Subcutaneous abdominal adipose tissue (tissue), 5 donors: Measurements from ENCODE around the gene TOM1.

Source experiments
- H3K27ac ChIP-seq: one replicate; pipeline ENCODE4 v1.7.0; 2013; ENCODE audit warnings: low read depth, mild to moderate bottlenecking, inconsistent platforms, low read length, moderate library complexity
- H3K27me3 ChIP-seq, 5 donors: one replicate each; pipeline ENCODE4 v1.7.0; 2013; ENCODE audit warnings: low read length in 5 of 5, inconsistent platforms in 1 of 5; ENCODE audit not compliant: control insufficient read depth in 5 of 5, insufficient read depth in 4 of 5
- H3K36me3 ChIP-seq, 5 donors: one replicate each; pipeline ENCODE4 v1.7.0; 2013; ENCODE audit warnings: low read length in 5 of 5; ENCODE audit not compliant: control insufficient read depth in 5 of 5, insufficient read depth in 5 of 5
- H3K4me1 ChIP-seq, 5 donors: one replicate each; pipeline ENCODE4 v1.7.0; 2013; ENCODE audit warnings: low read length in 5 of 5, mild to moderate bottlenecking in 3 of 5, moderate library complexity in 1 of 5; ENCODE audit not compliant: control insufficient read depth in 5 of 5, insufficient read depth in 5 of 5
- H3K4me3 ChIP-seq, 5 donors: one replicate each; pipeline ENCODE4 v1.7.0; 2013; ENCODE audit warnings: low read length in 5 of 5, low read depth in 1 of 5
- H3K9ac ChIP-seq, 5 donors: one replicate each; pipeline ENCODE4 v1.7.0; 2013; ENCODE audit warnings: low read length in 5 of 5, mild to moderate bottlenecking in 4 of 5, moderate library complexity in 3 of 5
- H3K9me3 ChIP-seq, 5 donors: one replicate each; pipeline ENCODE4 v1.7.0; 2013; ENCODE audit warnings: low read length in 5 of 5; ENCODE audit not compliant: control insufficient read depth in 5 of 5
- donor health status: healthy.
- donor health status: healthy.
- donor health status: healthy.
- donor health status: healthy.
- donor health status: healthy.

TOM1 gene

GRCh38 chr22:35314161-35314942, 14.7 kb downstream of the TOM1 start:
- peaks cover 0 to 45% (median 24%) of the 10 kb centered on the region in 5 donors for H3K36me3 ChIP-seq
- H3K4me1 ChIP-seq: peaks cover 6 to 50% (median 40%) of the 10 kb centered on the region in 5 donors
- peak overlapping the region; percentile 37 for H3K27ac ChIP-seq
- H3K27me3 ChIP-seq: no peaks in the 10 kb centered on the region
- H3K9ac ChIP-seq: no peak overlapping the region
- H3K9me3 ChIP-seq: no peaks in the 10 kb centered on the region
- H3K4me3 ChIP-seq: no peak overlapping the region

DNA sequence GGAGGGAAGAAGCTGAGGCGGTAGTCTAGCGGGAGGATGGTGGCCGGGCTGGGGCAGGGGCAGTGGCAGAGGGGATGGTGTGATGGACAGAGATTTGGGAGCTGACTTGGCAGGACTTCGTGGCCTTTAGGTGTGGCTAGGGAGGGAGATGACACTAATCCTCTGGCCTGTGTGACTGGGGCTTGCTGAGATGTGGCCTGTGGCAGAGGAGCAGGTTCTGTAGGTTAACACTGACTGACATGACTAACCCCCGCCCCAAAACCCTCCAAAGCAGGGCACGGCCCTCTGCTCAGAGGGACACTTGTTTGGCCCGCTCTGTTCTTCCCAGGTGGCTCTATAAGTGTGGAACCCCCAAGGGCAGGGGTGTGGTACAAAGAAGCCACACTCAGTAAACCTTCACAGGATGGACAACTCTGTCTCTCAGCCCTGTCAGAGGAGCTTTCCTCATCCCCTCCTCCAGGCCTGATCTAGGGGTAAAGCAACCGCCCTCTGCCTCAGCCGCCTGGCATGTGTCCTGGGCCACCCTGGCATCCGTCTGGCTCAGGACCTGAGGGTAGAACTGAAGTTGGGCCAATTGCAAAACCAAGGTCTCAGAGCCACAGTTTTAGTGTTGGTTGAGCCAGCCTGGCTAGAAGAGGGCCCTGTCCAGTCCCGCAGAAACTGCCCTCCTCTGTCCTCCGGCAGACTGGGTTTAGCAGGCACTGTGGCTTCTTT, 15.6 kb downstream of the TOM1 start:
- no peaks in the 10 kb centered on the region for H3K27me3 ChIP-seq
- H3K4me1 ChIP-seq: peaks cover 6 to 50% (median 40%) of the 10 kb centered on the region in 5 donors
- H3K27ac ChIP-seq: peak overlapping the region; percentile 24
- H3K4me3 ChIP-seq: peak overlapping the region in 1 of 5 donors; percentile 12
- no peak overlapping the region for H3K9ac ChIP-seq
- H3K9me3 ChIP-seq: no peaks in the 10 kb centered on the region
- peaks cover 0 to 47% (median 33%) of the 10 kb centered on the region in 5 donors for H3K36me3 ChIP-seq

DNA sequence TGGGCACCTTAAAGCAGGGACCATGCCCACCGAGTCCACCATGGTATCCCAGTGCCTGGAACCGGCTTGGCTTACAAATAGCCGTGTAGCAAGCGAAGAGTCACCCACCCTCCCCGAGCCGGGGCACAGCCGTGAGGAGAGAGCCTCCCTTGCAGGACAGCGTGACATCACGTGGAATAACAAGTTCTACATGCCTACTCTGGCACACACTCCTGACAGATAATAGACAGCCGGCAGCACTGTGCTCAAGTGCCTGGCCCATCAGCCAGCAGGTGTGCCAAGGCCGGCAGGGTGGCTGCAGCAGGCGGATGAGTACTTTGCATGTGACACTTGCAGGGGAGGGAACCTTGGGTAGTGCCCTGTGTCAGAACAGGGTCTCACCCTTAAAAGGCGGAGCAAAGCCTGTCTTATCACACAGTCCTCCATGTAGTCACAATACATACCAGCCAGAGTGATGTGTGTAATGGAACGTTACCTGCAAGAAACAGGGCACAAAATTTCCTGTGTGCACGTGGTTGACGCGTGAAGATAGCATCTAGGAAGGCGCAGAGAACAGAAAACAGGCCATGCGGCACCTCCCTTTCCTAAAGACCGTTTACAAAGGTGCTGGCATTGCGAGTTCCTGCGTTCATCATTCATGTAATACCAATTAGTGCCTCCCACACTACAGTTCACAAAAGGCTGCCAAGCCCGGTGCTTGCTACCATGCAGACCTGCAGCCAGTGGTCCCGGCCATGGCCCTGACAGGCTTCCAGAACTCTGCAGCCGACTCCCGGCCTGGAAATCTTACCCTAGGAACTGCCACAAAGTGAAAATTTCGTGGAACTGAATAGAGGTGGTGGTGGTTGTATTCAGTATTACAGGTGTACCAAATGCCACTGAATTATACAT, 16.4 kb downstream of the TOM1 start:
- H3K27ac ChIP-seq: peak overlapping the region; percentile 24
- peaks cover 6 to 42% (median 33%) of the 10 kb centered on the region in 5 donors for H3K4me1 ChIP-seq
- H3K9ac ChIP-seq: no peak overlapping the region
- H3K9me3 ChIP-seq: no peaks in the 10 kb centered on the region
- H3K4me3 ChIP-seq: peak overlapping the region in 1 of 5 donors; percentile 12
- H3K36me3 ChIP-seq: peaks cover 0 to 55% (median 38%) of the 10 kb centered on the region in 5 donors
- no peaks in the 10 kb centered on the region for H3K27me3 ChIP-seq

GRCh38 chr22:35316751-35317150, 17.1 kb downstream of the TOM1 start:
- no peaks in the 10 kb centered on the region for H3K27me3 ChIP-seq
- H3K4me3 ChIP-seq: no peak overlapping the region
- H3K9ac ChIP-seq: no peak overlapping the region
- H3K36me3 ChIP-seq: peaks cover 0 to 58% (median 41%) of the 10 kb centered on the region in 5 donors
- H3K4me1 ChIP-seq: peaks cover 6 to 39% (median 29%) of the 10 kb centered on the region in 5 donors
- no peaks in the 10 kb centered on the region for H3K9me3 ChIP-seq
- H3K27ac ChIP-seq: no peak overlapping the region

DNA sequence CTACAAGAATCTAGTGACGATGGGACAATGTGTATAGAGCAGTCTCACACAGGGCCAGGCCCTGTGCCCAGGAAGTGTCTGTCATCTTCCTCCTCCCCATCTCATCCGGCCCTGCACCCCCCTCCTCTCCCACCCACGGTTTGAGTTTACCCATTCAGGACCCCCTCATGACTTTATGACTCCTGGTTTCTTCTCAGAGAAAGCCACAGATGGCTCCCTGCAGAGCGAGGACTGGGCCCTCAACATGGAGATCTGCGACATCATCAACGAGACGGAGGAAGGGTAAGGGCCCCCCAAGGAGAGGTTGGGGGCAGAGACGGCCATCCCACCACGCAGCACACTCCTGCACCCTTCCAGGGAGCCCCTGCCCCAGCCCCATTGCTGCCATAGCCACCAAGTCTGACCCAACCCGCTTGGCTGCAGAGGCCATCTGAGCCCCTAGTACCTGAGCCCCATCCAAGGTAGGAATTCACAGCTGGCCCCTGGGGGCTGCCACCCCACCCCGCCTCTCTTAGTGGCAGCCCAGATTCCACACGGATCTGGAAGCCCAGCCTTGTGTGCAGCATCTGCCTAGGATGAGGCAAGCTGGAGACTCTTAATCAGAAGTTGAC, 18.1 kb downstream of the TOM1 start:
- H3K9ac ChIP-seq: no peak overlapping the region
- no peak overlapping the region for H3K4me3 ChIP-seq
- H3K9me3 ChIP-seq: no peaks in the 10 kb centered on the region
- H3K36me3 ChIP-seq: peaks cover 0 to 62% (median 51%) of the 10 kb centered on the region in 5 donors
- H3K27ac ChIP-seq: no peak overlapping the region
- H3K27me3 ChIP-seq: no peaks in the 10 kb centered on the region
- H3K4me1 ChIP-seq: peaks cover 3 to 33% (median 21%) of the 10 kb centered on the region in 5 donors

DNA sequence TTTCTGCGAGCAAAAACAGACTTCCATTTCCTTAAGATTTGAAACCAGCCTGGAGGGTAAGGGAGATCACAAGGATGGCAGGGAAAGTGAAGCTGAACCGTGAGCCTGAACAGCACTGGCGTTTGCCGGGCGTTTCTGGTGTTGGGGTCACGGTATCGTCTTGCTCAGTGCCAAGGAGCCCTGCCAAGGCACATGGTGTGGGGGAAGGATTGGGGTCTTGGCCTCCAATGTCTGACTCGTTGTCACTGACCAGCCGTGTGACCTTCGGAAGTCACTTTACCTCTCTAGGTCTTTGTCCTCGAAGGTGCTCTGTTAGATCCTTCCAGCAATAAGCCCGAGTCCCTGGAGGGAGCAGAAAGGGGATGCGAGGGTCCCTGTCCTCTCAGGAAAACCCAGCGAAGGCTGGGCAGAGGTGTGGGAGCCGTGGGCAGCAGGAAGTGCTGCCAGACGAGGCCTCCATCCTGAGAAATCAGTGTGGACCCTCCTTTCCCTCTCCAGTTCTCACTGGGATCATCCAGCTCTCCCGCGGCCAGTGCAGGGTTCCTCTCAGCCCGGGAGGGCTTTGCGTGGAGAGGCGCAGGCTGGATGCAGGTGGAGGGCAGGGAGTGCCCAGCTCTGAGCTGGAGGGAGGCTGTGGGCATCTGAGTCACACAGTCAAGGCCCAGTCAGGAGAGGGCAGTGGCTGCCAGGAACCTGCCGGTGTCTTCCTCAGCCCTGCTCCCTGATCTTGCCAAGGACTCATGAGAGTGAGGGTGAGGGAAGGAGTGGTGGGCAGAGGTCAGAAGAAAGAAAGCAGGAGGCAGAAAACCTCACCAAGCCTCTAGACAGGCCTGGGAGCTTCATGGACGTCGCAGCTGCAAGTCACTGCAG, 18.9 kb downstream of the TOM1 start:
- Histone ChIP-seq H3K4me1 (peaks cover 3 to 25% (median 17%) of the 10 kb centered on the region in 5 donors), H3K36me3 (peaks cover 0 to 70% (median 59%) of the 10 kb centered on the region in 5 donors), H3K27ac (no peak overlapping the region), H3K9ac (no peak overlapping the region), H3K4me3 (no peak overlapping the region), H3K27me3 (no peaks in the 10 kb centered on the region), H3K9me3 (no peaks in the 10 kb centered on the region)

- peaks cover 3 to 20% (median 15%) of the 10 kb centered on the region in 5 donors for H3K4me1 ChIP-seq
- H3K9me3 ChIP-seq: no peaks in the 10 kb centered on the region
- H3K27me3 ChIP-seq: no peaks in the 10 kb centered on the region
- no peak overlapping the region for H3K9ac ChIP-seq
- peaks cover 0 to 79% (median 67%) of the 10 kb centered on the region in 5 donors for H3K36me3 ChIP-seq
- no peak overlapping the region for H3K4me3 ChIP-seq
- no peak overlapping the region for H3K27ac ChIP-seq
Observed at GRCh38 chr22:35319244-35319985, 19.7 kb downstream of the TOM1 start.

GRCh38 chr22:35322126-35322525, 22.4 kb downstream of the TOM1 start:
- H3K36me3 ChIP-seq: peaks cover 14 to 98% (median 90%) of the 10 kb centered on the region in 5 donors

More at GRCh38 chr22:35322126-35322525, 22.4 kb downstream of the TOM1 start:
- Histone ChIP-seq H3K27me3 (no peaks in the 10 kb centered on the region), H3K4me3 (no peak overlapping the region), H3K27ac (no peak overlapping the region), H3K4me1 (no peaks in the 10 kb centered on the region), H3K9me3 (no peaks in the 10 kb centered on the region), H3K9ac (no peak overlapping the region)
